Amniotic epithelial cell (primary cell): ENCODE data around the gene RGPD3.
"Not testable (repeated sequence)": the region's sequence is repeated elsewhere in the genome, so short reads cannot be mapped to it uniquely, and the experiment has no call there.

Source experiments
- DNase-seq: peaks from one replicate; pipeline ENCODE4 v3.0.0-alpha.2; 2010; ENCODE audit warnings: low read depth

RGPD3 gene

DNA sequence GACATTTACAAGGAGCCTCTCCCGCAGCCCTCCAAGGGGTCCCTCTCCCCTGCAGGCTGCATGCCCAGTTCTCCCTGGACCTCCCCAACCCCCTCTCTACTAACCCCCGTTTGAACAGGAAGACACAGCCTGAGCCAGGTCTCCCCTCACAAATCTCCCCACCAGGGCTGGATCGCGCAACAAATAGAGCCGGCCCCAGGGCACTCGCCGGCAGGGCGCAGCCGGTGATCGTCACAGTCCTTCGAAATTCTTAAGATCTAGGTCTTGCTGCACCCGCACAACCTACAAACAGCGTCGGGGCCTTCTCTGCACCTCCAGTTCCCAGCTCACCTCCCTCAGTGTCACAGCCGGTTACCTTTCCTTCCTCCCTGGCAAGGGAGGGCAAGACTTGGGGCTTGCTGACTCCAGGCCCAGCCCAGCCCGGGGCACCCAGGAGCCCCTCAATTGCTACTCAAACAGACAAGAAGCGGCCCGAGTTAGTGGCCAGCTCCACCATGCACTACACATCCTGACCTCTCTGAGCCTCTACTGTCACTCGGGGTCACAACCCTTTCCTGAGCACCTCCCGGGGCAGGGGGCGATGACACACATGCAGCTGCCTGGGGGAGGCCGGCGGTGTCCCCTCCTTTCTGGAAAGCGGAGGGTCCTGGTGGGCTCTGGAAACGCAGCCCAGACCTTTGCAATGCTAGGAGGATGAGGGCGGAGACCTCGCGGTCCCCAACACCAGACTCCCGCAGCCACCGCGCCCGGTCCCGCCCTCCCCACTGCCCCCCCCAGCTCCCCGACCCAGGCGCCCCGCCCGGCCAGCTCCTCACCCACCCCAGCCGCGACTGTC is 18.6 kb upstream of the RGPD3 start, which contains the start of gene CD8B2:
CD8B2 (plus strand) TSS at position 814 of the 835 bp plus-strand sequence. CDS start 63 bp downstream, outside the sequence.
- not testable (repeated sequence) for DNase-seq

DNA sequence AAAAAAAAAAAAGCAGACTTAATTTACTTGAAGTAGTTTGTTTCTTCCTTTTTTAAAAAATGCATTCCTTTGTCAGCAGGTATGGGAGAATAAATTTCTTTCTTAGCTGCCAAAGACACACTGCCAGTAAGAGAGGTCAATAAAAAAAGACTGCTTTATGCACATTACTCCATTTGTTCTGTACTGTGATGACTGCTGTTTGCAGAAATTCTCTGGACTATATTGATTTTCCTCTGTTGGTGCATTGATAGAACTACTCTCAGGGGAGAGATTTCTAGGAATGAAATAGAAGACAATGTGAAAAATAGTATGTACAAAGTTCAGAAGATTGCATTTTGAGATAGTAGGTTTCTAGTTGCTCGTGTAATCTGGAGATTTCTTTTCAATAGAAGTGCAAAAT is 11.3 kb upstream of the RGPD3 start:
- DNase-seq = not testable (repeated sequence)

DNA sequence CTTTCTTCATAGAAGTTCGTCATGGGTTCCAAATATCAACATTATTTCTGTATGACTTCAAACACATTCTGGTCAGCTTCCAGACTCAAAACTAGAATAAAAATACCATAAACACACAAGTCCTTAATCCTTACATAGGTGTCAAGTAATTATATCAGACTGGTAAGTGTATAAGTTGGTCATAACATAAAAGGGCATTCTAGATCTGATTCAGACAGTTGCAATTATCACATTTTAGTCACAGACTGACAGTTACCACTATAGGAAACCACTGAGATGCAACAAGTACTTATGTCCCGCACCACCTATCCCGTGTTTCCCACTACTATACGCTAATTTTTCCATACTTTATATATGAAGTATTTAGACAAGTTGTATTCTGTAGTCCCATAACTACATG is 9.4 kb upstream of the RGPD3 start:
- not testable (repeated sequence) for DNase-seq

DNA sequence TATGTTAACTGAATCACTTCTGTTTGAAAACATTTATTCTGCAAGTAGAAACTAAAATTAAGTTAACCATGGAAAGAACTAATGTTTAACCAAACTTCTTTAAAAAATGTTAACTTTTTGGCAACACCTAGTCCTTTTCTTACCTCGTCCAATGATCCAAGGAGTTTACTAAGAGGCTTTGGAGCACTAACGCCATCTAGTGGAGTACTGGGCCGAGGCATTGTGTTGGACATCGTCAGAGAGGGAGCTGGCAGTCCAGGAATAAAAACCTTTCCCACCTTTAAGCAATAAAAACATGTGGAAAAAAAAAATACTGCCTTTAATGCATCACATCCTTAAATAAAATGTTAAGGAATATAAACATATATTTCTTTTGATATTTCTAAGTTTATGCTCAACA is 2.4 kb upstream of the RGPD3 start:
- DNase-seq = not testable (repeated sequence)

DNA sequence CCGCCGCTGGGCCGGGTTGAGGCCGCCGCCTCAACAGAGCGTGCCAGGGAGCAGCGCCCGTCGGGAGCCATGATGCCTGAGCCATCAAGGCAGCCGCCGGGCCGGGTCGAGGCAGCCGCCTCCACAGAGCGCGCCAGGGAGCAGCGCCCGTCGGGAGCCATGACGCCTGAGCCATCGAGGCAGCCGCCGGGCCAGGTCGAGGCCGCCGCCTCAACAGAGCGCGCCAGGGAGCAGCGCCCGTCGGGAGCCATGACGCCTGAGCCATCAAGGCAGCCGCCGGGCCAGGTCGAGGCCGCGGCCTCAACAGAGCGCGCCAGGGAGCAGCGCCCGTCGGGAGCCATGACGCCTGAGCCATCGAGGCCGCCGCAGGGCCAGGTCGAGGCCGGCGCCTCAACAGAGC is 697 bp downstream of the RGPD3 start:
- not testable (repeated sequence) for DNase-seq

DNA sequence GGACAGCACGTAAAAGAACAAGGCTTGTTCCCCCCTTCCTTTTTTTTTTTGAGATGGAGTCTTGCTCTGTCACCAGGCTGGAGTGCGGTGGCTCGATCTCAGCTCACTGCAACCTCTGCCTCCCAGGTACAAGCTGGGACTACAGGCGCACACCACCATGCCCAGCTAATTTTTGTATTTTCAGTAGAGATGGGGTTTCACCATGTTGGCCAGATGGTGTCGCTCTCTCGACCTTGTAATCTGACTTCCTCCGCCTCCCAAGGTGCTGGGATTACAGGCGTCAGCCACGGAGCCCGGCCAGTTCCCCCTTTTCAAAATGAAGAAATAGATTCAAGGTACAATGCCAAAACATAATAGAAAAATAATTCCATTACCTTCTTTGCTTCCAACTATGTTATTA is 6.3 kb downstream of the RGPD3 start:
- DNase-seq = not testable (repeated sequence)

DNA sequence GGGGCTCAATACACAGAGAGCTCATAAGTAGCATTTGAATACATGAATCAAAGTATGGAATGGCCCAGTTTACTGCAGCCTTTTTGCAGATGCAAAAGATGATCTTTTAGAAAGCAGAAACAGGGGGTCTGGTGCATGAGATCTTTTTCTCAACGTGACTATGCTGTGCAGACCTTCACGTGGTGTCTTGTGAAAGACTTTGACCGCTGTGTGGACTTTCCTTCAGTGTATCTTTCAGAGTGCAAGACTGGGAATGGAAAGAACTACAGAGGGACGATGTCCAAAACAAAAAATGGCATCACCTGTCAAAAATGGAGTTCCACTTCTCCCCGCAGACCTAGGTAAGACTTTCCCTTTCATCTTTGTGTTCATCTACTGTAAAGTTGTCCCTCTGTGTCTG is 77.5 kb downstream of the RGPD3 start:
- not testable (repeated sequence) for DNase-seq

DNA sequence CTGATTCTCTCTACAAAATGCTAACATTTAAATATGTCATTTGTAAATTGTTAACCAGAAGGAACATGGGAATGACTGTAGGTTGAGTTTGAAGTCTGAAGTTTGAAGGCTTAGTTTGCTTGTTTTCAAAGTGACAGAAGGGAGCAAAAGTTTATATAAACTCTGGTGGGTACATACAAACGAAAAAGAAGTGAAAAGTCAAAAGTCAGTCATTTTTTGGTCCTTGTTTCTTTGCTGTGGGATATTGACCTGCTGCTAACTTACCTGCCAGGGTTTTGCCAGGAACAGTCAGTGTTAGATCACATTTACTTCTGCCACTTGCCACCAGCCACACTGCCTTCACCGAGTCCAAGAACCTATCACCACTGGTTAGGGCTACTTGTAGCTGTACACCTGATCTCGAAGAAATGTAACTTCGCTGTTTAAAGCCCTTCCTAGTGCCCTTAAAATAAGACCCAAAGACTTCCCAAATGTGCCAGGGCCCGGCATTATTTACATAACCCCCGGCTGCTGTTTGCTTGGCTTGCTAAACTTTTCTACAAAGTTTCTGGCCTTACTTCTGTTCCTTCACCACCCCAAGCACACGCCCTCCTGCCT is 79.3 kb downstream of the RGPD3 start:
- not testable (repeated sequence) for DNase-seq

DNA sequence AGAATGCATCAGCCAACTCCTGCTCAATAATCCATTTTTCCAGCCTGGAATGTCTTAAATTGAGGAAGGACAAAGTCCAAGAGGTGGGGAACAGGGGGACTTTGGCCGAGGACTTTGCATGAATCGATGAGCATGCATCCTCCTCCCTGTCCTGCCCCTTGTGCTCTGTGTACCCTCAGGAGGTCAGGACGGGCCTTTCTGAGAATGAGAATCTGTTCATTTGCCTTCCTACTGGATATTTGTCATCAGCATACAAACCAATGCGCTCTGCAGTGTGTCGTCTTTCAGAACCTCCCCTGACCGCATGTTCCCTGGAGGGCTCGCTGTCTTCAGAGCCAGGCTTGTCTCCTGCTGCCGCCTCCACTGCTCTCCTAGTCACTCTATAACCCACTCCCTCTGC is 83.7 kb downstream of the RGPD3 start:
- not testable (repeated sequence) for DNase-seq

DNA sequence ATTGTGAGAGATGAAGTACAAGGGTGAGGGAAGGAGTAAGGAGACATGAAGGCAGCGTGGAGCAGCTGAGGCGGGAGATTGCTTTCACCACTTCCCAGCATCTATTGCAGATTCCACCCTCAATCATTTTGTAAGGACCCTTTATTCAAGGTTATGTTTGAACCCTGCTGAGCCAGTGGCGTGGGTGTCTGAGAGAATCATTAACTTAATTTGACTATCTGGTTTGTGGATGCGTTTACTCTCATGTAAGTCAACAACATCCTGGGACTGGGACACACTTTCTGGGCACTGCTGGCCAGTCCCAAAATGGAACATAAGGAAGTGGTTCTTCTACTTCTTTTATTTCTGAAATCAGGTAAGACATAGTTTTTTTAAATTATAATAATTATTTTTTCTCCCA is 86.3 kb downstream of the RGPD3 start:
- not testable (repeated sequence) for DNase-seq

DNA sequence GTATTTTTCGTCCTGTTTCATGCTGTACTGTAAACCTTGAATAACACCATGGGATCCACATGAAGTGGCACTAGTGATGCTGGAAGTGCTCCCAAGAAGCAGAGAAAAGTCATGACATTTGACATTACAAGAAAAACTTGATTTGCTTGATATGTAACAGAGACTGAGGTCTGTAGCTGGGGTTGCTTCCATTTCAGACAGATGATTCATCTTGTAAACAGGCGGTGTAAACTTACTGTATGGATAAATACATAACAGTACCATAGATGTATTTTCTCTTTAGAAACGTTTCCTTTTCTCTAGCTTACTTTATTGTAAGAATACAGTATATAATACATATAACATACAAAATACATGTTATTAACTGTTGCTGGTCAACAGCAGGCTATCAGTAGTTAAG is 88.6 kb downstream of the RGPD3 start:
- not testable (repeated sequence) for DNase-seq

DNA sequence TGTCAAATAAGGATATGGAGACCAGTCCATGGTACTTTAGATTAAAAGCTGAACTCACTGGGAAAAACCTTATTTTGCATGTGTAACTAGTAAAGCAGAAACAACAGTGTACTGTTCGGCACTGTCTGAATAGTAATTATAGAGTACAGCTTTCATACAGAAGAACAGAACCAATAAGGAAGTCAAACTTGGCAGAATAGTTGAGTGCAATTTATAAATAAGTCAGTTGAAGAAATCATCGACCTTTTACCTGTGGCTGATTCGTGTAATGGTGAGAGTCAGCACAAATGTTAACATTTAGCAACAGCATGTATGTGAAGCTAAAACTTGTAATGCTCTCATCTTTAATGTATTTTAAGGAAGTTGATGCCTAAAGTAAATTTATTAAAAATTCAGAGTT is 99.0 kb downstream of the RGPD3 start:
- DNase-seq = not testable (repeated sequence)

DNA sequence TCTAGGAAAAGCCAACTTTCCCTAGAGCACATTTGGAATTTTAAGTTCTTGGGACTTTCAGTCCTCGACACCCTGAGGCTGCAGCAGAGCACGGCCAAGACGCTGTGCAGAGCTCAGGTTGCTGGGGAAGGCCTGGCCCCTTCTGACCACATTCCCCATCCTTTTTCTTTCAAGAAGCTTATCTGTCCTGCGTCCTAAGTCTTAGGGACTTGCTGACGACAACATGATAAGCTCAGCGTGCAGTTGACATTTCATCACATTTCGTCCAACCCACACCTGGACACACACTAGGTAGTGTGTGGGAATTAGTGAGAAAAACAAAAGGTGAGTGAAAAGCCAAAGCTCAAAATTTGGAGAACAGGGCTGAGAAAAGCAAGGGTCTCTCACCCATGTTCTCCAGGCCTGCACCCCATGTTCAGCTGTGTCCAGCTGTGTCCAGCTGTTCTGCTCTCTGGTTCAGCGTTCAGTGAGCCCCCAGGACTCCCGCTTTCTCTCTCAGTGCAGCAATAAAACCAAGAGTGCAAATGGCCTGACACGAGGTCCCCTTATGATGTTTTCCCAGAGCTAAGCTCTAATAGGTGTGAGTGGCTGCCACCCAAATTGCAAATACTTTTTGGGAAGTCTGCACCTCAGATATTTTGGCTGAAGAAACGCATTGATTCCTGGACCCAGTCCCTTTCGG is 101.9 kb downstream of the RGPD3 start:
- no peak for DNase-seq

DNA sequence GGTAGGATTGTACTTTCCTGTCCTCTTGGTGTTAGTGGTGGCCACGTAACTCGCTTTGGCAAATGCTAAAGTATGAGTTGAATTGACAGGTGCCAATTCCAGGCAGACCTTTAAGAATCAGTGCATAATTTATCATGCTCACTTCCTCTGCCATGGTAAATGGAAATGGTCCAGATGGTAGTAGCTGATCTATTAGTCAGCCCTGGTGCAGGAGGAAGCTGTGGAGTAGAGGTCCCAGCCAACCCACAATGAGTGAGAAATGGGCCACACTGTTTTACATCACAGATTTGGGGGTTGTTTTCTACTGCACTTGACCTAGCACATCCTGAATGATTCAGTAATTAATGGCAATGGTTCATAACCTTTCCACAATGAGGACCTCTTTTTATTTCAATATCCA is 104.4 kb downstream of the RGPD3 start:
- DNase-seq = no peak

DNA sequence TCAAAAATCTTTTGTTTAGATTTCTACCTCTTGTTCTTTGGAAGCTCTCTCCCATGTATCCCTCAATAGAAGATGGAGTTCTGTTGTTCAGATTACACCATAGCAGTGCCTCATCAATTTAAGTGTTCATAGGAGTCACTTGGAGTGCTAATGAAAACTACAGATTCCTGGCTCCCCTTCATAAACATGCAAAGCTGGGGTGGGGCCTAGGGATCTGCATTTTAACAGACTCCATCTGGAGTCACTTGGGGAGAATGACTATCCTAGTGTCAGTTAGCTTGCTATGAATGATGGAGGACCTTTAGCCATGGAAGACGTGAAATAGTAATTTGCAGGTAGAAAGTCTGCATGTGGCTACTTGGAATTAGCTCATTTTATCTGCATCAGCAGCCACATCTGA is 105.4 kb downstream of the RGPD3 start:
- no peak for DNase-seq

DNA sequence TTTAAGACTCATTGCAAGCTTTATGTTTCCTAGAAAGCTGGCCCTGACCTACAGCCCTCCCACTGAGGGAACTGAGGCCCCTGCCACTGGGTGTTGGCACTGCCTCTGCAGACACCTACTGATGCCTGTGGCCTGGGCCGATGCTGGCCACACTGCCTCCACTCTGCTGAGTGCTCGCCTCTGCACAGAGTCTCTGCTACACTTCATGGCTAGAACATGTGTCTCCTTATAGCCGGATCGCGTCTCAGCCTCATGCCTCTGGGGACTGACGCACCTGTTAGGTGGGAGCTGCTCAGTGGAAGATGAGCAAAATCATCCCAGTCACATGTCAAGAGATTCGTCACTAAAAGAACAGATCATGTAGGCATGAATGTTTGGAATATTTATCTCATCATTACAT is 108.7 kb downstream of the RGPD3 start:
- no peak for DNase-seq

DNA sequence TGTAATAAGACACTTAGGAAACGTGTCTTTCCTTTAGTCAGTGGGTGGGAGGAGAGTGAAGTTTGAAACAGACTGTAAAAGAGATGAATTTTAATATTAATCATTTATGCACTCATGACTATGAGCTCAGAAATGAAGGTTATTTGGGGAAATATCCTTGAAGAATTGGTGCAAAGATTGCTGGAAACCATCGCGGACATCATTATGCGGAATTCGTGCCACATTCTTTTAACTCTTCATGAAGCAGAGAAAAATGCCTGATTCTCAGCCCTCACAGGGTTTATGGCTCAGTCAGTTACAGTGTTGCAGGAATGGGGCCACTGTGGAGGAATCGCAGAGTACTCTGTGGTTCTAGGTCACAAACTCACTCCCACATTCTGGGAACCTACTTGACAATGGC is 109.7 kb downstream of the RGPD3 start:
- no peak for DNase-seq

DNA sequence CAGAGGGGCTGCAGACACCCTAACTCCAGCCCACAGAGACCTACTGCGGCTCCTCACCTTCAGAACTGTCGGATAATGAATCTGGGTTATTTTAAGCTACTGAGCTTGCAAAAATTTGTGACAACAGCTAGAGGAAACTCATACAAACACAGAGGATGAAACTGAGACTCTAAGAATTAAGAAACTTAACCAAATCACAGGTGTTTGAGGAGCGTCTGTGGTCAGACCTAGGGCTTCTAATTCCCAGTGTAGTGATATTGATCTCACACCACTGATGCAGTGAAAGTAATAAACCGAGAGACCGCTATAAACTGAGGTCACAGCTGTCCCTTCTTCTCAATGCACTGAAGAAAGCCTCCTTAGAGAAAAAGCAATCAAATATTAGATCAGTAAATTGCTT is 110.1 kb downstream of the RGPD3 start:
- no peak for DNase-seq

DNA sequence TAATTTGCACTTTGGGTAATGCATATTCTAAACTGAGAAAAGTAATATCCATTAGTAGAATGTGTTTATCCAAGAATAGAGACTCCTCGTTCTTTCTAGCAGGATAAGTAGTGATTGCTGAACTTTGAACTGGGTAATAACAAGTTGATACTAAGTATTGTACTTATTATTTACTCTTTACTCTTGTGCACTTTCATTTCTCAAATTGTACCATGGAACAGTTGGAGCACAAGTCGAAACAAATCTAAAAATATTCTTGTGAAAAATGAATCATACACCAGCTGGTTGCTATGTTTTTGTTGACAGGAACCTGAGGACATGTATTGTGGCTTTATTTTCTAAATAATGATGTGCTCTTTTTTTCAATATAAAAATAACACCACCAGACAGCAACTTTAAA is 111.9 kb downstream of the RGPD3 start:
- no peak for DNase-seq

DNA sequence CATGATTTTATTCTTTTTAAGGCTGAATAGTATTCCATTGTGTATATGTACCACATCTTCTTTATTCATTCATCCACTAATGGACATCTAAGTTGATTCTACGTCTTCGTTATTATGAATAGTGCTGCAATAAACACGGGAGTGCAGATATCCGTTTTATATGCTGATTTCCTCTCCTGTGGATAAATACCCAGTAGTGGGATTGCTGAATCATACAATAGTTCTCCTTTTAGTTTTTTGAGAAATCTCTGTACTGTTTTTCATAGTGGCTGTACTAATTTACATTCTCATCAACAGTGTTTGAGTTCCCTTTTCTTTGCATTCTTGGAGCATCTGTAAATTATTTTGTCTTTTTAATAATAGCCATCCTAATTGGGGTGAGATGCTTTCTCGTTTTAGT is 114.5 kb downstream of the RGPD3 start:
- no peak for DNase-seq

DNA sequence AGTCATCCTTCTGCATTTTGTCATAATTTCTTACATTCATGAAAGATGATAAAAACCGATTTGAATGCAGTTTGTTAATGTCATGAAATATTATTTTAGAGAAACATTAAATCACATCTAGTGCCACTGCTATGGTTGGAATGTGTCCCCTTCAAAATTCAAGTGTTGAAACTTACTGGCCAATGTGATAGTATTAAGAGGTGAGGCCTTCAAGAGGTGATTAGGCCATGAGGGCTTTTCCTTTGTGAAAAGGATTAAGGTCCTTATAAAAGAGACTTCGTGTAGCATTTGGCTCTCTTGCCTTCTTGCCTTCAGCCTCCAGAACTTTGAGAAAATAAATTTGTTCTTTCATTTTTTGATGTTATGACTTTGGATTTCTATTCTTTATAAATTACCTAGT is 117.2 kb downstream of the RGPD3 start:
- DNase-seq = no peak

DNA sequence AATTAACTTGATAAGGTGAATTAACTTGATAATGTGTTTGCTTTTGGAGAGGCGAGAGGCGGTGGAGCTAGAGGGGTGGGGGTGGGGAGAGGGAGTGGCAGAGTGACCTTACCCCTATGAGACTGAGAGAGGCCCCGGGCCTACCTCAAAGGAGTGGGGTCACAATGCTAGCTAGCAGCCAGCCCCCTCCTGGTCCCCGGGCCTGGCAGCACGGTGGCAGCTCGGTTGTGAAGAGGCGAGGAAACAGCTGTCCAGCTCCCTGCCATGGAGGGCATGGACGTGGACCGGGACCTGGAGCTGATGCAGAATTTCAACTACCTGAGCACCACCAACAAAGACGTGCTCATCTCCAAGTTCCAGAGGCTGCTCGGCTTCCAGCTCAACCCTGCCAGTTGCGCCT is 123.9 kb downstream of the RGPD3 start:
- no peak for DNase-seq

DNA sequence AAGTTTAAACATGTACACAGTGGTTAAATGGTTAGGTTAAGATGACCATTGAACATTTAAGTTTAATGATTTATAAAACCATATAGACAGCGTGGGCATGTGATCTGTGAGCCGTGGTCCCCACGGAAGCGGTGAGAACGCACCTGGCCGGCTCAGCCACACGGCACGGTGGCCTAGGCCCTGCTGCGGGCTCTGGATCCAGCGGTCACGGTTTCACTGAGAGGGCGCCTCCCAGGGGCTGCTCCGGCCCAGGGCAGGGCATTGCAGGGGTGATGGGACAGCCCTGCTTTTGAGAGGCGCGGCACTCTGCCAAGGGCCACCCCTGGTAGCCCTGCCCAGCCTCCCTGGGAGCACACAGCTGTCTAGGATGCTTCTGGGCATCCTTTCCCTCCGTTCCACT is 124.9 kb downstream of the RGPD3 start:
- DNase-seq = no peak
